ENCODE data around the gene CAB39.
A peak's percentile ranks its signal among the peaks of the same experiment; 100 is the strongest.

CAB39 gene

GRCh38 chr2:230843132-230843531 lies 130.5 kb downstream of the CAB39 start:
- no peak overlapping the region for H3K4me3 ChIP-seq (ENCODE audit: low read length)
- no peak for TF ChIP-seq CTCF (IDR thresholded peaks at IDR 0.05; ENCODE audit: insufficient read depth, low read depth, low read length, missing control alignments)
- DNase-seq (ENCODE audit: low read depth): no peak

DNA sequence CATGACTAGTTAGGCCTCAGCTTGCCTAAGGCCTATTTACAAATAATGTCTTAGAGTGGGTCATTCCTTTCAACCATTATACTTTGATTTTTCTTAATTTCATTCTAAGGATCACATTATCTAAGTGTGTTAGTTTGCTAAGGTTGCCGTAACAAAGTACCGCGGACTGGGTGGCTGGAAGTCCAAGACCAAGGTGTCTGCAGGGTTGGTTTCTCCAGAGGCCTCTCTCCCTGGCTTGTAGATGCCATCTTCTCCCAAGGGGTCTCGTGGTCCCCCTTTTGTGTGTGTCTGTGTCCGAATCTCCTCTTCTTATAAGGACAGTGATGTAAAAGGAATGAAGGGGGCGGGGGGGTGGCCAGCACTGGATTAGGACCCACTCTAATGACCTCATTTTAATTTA lies 133.7 kb downstream of the CAB39 start:
- DNase-seq (ENCODE audit: low read depth): no peak
- TF ChIP-seq CTCF (IDR thresholded peaks at IDR 0.05; ENCODE audit: insufficient read depth, low read depth, low read length, missing control alignments): no peak
- no peak overlapping the region for H3K4me3 ChIP-seq (ENCODE audit: low read length)

DNA sequence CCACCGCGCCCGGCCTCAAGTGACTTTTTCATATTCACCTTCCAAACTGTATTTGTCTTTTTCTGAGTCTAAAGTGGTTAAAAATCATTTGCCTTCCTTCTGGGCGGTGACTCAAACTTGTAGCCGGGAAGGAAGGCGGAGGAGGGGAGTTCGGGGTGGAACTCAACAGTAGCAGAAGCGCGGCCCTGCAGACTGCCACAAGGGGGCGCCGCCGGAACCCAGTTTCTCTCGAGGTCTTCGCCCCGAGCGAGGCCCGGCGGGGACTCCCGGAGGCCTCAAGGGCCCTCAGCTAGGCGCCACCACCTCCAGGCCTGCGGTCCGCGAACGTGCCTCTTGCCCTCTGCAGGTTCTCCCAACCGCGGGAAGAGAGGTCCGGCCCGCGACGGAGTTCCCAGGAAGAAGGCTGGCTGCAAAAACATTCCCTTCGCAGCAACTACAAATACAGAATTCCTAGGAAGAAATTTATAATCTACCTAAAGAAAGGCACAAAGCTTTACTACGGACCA lies 135.3 kb downstream of the CAB39 start:
- peak; percentile 78 for TF ChIP-seq CTCF (IDR thresholded peaks at IDR 0.05; ENCODE audit: insufficient read depth, low read depth, low read length, missing control alignments)
- peak overlapping the region; percentile 4 for H3K4me3 ChIP-seq (ENCODE audit: low read length)

GRCh38 chr2:230849633-230850357 lies 137.2 kb downstream of the CAB39 start:
- no peak overlapping the region for H3K4me3 ChIP-seq (ENCODE audit: low read length)
- DNase-seq (ENCODE audit: low read depth): peak; percentile 45
- peak; percentile 80 for TF ChIP-seq CTCF (IDR thresholded peaks at IDR 0.05; ENCODE audit: insufficient read depth, low read depth, low read length, missing control alignments)

More for the DNA sequence above, 135.3 kb downstream of the CAB39 start:
- DNase-seq (ENCODE audit: low read depth): peak; percentile 78

- TF ChIP-seq CTCF (IDR thresholded peaks at IDR 0.05; ENCODE audit: insufficient read depth, low read depth, low read length, missing control alignments): no peak
- H3K4me3 ChIP-seq (ENCODE audit: low read length): no peak overlapping the region
- DNase-seq (ENCODE audit: low read depth): no peak
Observed at GRCh38 chr2:230850358-230850658, 137.7 kb downstream of the CAB39 start.

GRCh38 chr2:230852113-230852512 lies 139.5 kb downstream of the CAB39 start:
- DNase-seq (ENCODE audit: low read depth): no peak
- TF ChIP-seq CTCF (IDR thresholded peaks at IDR 0.05; ENCODE audit: insufficient read depth, low read depth, low read length, missing control alignments): no peak
- H3K4me3 ChIP-seq (ENCODE audit: low read length): no peak overlapping the region
